HG02588 (cell line): Measurements from ENCODE around the gene TUBGCP5.
"Not testable (repeated sequence)": the region's sequence is repeated elsewhere in the genome, so short reads cannot be mapped to it uniquely, and the experiment has no call there.

Source experiments
- ATAC-seq: cut with Tn5 transposase; IDR thresholded peaks from one replicate; pipeline ENCODE4 v1.9.1; 2021; ENCODE audit warnings: mild to moderate bottlenecking, moderate library complexity; ENCODE audit not compliant: unreplicated experiment

Gene TUBGCP5

DNA sequence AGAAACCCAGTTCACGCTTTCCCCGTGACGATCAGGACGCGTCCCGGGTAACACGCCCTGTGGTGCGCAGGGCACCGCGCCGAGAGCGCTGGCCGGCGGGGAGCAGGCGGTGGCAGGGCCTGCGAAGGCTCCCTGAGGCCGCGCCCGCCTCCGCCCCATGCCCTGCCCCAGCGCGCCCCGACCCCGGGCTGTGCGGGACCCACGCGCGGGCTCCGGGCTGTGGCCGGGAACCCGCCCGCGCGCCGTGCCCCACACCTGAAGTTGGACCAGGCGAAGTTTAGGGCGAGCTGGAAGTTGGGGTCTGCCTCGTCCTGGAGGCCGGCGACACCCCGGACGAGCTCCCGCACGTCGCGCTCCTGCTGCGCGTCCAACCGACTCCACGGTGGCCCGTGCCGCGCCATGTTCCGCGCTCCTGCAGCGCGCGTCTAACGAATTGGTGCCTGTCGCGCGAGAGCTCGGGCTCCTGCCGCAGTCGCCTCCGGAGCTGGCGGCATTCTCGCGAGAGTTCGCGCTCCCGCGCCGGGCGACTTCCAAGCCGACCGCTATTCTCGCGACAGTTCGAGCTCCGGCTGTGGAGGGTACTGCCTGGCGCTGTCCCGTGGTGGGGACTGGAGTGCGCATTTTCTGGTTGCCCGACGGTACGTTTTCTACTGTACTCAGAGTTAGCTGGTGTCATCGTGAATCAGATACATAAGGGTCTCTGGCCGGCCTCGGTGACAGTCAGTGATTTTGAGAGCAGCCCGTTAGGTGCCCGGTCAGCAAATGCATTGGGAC is at the start of gene TUBGCP5:
TUBGCP5 (minus strand) TSS at position 427 of the 774 bp plus-strand sequence; CDS start at position 401, 26 bp downstream.
- ATAC-seq, result peak; percentile 95

DNA sequence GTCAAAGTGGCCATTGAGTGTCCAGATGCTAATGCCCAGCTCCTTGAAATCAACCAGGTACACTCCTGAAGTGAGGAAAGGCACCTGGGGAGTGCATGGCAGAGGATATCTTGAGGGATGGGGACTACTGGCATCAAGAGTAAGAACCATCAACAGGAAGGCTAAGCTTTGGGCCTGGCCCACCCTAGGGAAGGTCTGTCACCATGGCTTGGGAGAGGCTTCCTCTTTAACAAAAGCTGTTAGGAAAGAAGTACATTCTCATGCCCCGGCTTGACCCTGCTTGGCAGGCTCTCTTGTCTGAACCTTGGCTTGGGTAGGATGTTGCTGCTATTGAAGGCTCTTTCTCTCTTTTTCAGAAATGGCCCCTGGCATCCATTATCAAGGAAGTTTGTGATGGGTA is 43.7 kb upstream of the TUBGCP5 start:
- ATAC-seq, result no peak

DNA sequence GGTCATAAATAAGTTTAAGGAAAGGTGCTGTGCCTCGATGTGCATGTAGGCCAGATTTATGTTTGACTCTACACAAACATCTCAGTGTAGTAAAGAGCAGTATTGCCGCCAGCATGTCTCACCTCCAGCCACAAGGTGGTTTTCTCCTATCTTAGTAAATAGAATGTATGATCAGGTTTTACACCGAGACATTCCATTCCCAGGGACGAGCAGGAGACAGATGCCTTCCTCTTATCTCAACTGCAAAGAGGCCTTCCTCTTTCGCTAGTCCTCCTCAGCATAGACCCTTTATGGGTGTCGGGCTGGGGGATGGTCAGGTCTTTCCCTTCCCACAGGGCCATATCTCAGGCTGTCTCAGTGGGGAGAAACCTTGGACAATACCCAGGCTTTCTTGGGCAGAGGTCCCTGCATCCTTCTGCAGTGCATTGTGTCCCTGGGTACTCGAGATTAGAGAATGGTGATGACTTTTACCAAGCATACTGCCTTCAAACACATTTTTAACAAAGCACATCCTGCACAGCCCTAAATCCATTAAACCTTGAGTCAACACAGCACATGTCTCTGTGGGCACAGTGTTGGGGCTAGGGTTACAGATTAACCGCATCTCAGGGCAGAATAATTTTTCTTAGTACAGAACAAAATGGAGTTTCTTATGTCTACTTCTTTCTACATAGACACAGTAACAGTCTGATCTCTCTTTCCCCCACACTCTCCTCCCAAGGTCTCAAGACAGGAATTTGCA is 42.8 kb upstream of the TUBGCP5 start:
- not testable (repeated sequence) for ATAC-seq

DNA sequence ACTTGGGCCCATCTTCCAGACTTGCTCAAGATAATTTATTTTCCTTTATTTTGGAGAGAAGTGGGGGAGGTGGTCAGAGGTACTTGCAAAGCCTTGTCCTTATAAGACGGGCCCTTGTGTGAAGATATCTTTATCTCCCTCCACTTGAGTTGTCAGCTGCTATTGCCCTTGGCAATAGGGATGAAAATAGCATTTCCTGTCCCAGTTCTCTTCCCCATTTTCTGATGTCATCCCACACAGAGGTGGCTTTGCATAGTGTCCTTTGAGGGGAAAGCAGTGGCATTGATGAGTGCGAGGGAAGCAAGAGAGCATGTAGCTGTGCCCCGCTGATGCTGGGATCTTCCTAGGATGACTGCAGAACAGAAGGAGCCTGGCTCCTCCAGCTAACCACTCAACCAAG is 41.9 kb upstream of the TUBGCP5 start:
- ATAC-seq, result no peak

DNA sequence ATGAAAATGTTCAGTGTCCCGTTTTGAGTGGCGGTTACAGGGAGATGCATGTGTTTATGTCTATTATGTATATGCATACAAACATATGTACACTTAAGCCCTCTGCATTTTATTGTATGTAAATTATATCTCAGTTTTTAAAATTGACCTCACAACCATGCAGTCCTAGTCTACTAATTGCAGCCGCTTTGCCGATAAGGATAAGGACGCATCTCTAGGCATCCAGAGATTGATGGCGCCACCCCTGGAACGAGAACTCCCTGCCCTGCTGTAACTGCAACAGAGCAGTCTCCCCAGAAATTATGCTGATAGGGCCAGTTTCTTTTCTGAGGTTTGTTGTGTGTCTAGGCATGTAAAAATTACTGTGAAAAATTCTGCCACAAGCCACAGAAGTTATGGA is 40.4 kb upstream of the TUBGCP5 start:
- no peak for ATAC-seq

DNA sequence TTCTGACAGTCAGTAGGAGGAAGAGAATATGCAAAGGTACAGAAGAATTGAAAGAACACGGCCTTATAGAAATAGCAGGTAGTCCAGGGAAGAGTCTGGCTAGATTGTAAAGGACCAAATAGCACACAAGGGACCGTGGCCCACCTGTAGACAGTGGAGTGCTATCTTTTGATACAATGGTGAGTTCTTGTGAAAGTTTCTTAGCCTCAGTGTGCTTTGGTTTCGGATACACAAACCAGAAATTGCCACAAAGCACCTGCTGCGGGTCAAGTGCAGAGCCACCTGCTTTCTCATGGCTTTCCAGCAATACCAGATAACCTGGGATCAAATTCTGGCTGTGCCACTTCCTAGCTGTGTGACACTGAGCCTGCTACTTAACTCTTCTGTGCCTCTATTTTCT is 36.6 kb upstream of the TUBGCP5 start:
- no peak for ATAC-seq

DNA sequence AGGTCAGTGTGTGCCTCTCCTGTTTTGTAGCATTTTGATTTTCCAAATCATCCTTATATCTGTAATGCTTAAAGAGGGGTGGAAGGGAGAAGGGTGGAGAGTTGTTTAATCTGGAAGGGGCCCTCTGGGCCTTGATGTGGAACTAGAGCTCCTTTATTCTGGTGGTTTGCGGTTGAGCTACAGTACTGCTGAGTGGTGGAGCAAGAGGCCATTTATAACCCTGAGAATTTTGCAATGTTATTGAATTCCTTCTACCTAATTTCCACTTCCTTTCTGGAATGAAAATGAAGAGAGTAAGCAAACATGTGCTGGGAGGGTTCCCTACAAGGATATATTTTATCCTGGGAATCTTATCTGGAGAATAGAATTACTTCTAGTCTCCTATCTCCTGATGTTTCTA is 35.3 kb upstream of the TUBGCP5 start:
- no peak for ATAC-seq

DNA sequence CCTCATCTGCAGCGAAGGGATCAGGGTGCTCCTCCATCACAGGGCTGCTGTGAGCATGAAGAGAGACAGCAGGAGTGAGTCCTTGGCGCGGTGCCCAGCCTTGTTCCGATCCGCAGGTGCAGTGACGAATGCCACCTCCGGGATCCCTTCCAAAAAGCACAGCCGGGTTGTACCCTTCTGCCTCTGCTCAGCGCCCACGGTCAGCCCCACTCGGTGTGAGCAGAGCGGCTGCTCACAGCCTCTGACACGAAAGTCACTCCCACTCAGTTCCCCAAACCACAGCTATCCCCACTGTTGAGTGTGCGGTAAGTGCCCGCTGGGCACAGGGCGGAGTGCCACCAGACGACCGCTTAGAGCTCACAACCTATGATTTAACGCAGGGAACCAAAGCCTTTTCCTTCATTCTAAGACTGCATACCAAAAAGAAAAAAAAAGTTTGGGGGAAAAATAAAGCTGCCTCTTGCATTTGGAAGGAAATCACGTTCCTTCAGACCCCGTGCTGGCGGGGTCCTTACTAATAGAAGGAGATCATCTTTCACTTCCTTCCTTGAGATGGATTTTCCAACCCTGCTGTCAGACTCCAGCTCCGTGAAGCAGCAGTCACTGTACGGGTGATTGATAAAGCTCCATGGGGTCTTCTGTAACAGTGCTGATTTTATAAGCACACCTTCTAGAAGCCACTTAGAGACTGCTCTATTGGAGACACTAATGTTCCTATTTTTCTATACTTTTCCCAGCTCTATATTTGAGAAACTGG is 34.7 kb upstream of the TUBGCP5 start:
- ATAC-seq, result no peak

DNA sequence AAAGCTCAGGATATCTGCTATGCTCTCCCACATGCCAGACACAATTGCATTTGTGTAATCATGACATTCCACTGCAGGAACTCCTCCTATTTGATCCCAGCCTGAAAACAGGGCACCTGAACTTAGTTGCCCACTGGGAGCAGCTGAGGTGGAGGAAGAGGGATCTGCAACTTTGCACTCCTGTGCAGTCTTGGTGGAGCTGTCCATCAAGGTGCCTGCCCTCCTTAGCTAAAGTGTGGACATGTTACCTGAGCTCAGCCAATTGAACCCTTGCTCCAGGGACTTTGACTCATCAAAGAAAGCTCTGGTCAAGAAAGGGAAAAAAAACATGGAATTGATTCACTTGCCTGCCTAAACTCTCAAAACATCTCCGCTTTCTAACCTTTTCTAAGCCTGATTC is 33.3 kb upstream of the TUBGCP5 start:
- no peak for ATAC-seq

DNA sequence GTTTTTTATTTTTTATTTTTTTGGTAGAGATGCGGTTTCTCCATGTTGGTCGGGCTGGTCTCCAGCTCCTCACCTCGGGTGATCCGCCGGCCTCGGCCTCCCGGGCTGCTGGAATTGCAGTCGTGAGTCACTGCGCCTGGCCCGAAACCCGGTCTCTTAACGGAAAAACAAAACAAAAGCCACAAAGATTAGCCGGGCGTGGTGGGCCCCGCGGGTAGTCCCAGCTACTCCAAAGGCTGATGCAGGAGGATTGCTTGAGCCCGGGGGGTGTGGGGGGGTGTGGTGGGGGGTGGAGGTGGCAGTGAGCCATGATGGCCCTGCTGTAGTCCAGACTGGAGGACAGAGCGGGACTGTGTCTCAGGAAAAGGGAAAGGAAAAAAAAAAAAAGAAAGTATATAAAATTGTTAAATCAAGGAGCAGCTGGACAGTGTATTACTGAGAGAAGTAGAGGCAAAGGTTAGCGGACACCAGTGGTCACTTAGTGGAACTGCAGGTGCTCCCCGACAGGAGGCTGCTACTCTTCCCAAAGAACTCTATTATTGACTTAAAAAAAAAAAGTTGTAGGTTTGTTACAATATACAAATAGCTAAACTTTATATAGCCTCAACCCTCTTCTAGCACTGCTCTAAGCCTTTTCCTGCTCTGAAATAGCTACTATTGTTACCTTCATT is 30.3 kb upstream of the TUBGCP5 start:
- ATAC-seq, result no peak

DNA sequence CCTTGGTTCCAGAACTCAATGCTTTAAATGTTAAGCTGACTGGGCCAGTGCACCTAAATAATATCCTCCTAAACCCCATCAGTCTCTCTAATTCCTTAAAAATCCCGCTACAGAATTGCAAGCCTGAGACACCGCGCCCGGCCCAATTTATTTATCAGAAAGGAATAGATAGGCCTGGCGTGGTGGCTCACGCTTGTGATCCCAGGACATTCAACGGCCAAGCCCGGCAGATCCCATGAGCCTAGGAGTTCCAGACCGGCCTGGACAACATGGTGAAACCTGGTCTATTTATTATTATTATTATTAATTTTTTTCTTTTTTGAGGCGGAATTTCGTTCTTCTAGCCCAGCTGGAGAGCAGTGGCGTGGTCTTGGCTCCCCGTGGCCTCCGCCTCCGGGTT is 28.0 kb upstream of the TUBGCP5 start:
- no peak for ATAC-seq

DNA sequence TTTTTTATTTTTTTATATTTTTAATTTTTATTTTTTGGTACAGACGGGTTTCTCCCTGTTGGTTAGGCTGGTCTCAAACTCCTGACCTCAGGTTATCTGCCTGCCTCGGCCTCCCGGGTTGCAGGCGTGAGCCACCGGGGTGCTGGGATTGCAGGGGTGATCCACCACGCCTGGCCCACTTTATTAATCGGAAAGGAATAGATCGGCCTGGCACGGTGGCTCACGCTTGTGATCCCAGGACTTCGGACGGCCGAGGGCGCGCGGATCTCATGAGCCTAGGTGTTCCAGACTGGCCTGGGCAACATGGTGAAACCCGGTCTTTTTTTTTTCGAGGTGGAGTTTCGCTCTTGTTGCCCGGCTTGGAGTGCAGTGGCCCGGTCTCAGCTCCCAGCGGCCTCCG is 26.5 kb upstream of the TUBGCP5 start:
- no peak for ATAC-seq

DNA sequence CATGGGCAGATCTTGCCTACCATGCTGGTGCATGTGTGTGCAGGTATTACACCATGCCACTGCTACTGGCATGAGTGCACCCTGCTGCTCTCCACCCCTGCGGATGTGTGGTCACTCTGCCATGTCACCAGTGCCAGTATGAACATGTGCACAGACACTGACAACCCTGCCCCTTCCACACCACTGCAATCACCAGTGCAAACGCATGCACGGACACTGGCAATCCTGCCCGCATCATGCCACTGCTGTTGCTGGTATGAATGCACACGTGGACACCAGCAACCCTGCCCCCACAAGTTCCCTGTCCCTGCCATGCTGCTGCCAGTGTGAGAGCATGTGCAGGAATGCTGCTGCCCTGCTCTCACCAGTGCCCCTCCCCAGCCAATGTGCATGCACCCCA is 24.8 kb upstream of the TUBGCP5 start:
- no peak for ATAC-seq

DNA sequence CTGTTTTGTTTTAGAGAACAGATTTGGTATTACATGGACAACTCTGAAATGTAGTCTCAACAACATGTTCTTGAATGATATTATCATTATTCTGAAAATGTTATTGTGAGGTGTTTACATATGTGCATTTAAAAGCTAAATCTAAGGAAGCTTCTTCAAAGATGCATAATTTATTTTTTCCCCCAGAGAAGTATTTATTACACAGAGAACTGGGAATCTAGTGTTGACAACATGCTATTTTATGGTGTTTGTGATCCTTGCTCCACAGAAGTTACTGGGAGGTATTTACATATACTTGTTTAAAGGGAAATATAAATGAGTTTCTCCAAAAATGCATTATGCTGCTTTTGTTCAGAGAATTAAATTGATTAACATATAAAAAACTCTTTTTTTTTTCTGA is 18.3 kb upstream of the TUBGCP5 start:
- ATAC-seq, result no peak

DNA sequence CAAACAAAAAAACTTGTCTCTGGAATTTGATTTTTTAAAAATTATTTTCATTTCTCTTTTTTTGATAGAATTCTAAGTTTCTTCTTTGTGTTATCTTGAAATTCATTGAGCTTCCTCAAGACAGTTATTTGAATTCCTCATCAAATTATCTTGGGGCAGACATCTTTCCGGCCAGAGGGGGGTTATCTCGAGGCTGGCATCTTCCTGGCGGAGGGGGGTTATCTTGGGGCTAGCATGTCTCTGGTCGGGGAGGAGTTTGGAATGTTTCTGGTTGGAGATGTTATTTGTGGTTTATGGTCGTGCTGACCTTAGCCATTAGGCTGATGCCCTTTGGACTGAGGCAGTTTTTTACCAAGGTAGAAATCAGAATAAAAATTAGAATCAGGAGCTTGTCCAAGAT is 15.9 kb upstream of the TUBGCP5 start:
- no peak for ATAC-seq

DNA sequence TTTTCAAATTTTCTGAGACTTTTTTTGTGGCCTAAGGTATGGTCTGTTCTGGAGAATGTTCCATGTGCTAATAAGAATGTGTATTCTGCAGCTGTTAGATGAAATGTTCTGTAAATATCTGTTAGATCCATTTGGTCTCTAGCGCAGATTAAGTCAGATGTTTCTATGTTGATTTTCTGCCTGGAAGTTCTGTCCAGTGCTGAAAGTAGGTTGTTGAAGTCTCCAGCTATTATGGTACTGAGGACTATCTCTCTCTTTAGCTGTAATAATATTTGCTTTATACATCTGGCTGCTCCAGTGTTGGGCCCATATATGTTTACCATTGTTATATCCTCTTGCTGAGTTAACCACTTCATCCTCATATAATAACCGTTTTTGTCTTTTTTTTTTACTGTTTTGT is 13.2 kb upstream of the TUBGCP5 start:
- no peak for ATAC-seq

DNA sequence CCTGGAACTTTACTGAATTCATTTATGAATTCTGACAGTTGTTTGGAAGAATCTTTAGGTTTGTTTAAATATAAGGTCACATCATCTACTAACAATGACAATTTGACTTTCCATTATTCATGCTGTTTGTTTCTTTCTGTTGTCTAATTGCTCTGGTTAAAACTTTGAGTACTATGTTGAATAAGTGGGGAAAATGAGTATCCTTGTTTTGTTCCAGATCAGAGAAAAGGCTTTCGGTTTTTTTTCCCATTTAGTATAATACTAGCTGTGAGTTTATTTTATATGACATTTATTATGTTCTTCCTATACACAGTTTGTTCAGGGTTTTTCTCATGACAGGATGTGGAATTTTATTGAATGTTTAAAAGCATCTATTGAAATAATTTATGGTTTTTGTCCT is 11.3 kb upstream of the TUBGCP5 start:
- ATAC-seq, result no peak

DNA sequence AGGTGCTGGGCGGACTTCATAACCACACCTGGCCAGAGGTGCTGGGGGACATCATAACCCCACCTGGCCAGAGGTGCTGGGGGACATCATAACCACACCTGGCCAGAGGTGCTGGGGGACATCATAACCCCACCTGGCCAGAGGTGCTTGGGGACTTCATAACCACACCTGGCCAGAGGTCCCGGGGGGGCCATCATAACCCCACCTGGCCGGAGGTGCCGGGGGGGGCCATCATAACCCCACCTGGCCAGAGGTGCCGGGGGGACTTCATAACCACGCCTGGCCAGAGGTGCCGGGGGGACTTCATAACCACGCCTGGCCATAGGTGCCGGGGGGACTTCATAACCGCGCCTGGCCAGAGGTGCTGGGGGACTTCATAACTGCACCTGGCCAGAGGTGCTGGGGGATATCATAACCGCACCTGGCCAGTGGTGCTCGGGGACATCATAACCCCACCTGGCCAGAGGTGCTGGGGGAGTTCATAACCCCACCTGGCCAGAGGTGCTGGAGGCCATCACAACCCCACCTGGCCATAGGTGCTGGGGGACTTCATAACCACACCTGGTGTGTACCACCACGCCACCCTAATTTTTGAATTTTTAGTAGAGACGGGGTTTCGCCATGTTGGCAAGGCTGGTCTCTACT is 10.7 kb upstream of the TUBGCP5 start:
- no peak for ATAC-seq

DNA sequence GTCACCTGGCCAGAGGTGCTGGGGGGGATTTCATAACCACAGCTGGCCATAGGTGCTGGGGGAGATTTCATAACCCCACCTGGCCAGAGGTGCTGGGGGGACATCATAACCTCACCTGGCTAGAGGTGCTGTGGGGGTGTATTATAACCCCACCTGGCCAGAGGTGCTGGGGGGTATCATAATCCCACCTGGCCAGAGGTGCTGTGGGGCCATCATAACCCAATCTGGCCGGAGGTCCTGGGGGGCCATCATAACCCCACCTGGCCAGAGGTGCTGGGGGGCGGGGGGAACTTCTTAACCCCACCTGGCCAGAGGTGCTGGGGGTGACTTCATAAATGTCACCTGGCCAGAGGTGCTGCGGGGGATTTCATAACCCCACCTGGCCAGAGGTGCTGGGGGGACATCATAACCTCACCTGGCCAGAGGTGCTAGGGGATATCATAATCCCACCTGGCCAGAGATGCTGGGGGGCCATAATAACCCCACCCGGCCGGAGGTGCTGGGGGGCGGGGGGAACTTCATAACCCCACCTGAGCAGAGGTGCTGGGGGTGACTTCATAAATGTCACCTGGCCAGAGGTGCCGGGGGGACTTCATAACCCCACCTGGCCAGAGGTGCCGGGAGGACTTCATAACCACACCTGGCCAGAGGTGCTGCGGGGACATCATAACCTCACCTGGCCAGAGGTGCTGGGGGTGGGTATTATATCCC is 9.4 kb upstream of the TUBGCP5 start:
- not testable (repeated sequence) for ATAC-seq

DNA sequence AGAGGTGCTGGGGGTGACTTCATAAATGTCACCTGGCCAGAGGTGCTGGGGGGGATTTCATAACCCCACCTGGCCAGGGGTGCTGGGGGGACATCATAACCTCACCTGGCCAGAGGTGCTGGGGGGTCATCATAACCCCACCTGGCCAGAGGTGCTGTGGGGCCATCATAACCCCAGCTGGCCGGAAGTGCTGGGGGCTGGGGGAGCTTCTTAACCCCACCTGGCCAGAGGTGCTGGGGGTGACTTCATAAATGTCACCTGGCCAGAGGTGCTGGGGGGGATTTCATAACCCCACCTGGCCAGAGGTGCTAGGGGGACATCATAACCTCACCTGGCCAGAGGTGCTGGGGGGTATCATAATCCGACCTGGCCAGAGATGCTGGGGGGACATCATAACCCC is 4.6 kb upstream of the TUBGCP5 start:
- ATAC-seq, result not testable (repeated sequence)
